Mammary epithelial cell (primary cell): ENCODE measurements around the gene ITM2B.

ENCODE experiments used
- CTCF ChIP-seq, 2 donors: IDR thresholded peaks in 1 of 2; conservative IDR thresholded peaks in 1 of 2; 2 replicates each; pipeline ENCODE4 v1.5.1; 2011 to 2012; ENCODE audit warnings: inconsistent platforms in 2 of 2, low read length in 2 of 2, mild to moderate bottlenecking in 2 of 2, control low read depth in 1 of 2, low read depth in 1 of 2; ENCODE audit not compliant: insufficient read depth in 1 of 2; ENCODE audit errors: extremely low read depth in 1 of 2
- EZH2 ChIP-seq: IDR thresholded peaks from 2 replicates; pipeline ENCODE4 v1.6.1; 2012; ENCODE audit warnings: low read length, inconsistent platforms, borderline replicate concordance

GRCh38 chr13:48221686-48222187, 11.3 kb upstream of the ITM2B start:
- no peak for TF ChIP-seq CTCF (conservative IDR thresholded peaks at IDR 0.05 in 1 of 2, IDR thresholded peaks at IDR 0.05 in 1 of 2; ENCODE audit: extremely low read depth in 1 of 2, insufficient read depth in 1 of 2, low read depth in 1 of 2, low read length in 2 of 2)
- no peak for TF ChIP-seq EZH2
